ENCODE measurements around the gene ANKRD17.
A peak's percentile ranks its signal among the peaks of the same experiment; 100 is the strongest.
"Not testable (repeated sequence)": the region's sequence is repeated elsewhere in the genome, so short reads cannot be mapped to it uniquely, and the experiment has no call there.

The ANKRD17 gene

GRCh38 chr4:73244945-73245601 is 13.5 kb downstream of the ANKRD17 start:
- no peak for FAIRE-seq

- no peak for FAIRE-seq
Measured at GRCh38 chr4:73237044-73237443, 21.6 kb downstream of the ANKRD17 start.

GRCh38 chr4:73236151-73236550 is 22.4 kb downstream of the ANKRD17 start:
- no peak for FAIRE-seq

GRCh38 chr4:73234712-73235111 is 23.9 kb downstream of the ANKRD17 start:
- no peak for FAIRE-seq

- no peak for FAIRE-seq
Measured at GRCh38 chr4:73231518-73232487, 26.8 kb downstream of the ANKRD17 start.

- FAIRE-seq = no peak
Measured at GRCh38 chr4:73230865-73231517, 27.6 kb downstream of the ANKRD17 start.

- FAIRE-seq = not testable (repeated sequence)
Measured at GRCh38 chr4:73228800-73229199, 29.8 kb downstream of the ANKRD17 start.

GRCh38 chr4:73224886-73225285 is 33.7 kb downstream of the ANKRD17 start:
- no peak for FAIRE-seq

GRCh38 chr4:73223258-73223650 is 35.3 kb downstream of the ANKRD17 start:
- no peak for FAIRE-seq

GRCh38 chr4:73222466-73223257 is 35.9 kb downstream of the ANKRD17 start:
- FAIRE-seq = peak; percentile 96

GRCh38 chr4:73221734-73222133 is 36.9 kb downstream of the ANKRD17 start:
- FAIRE-seq = no peak

- FAIRE-seq = peak; percentile 33
Measured at GRCh38 chr4:73220815-73221214, 37.8 kb downstream of the ANKRD17 start.

- FAIRE-seq = no peak
Measured at GRCh38 chr4:73213916-73214653, 44.5 kb downstream of the ANKRD17 start.

- FAIRE-seq = no peak
Measured at GRCh38 chr4:73212982-73213730, 45.4 kb downstream of the ANKRD17 start.

- FAIRE-seq = no peak
Measured at GRCh38 chr4:73211968-73212367, 46.6 kb downstream of the ANKRD17 start.

GRCh38 chr4:73208376-73208775 is 50.2 kb downstream of the ANKRD17 start:
- FAIRE-seq = no peak

- no peak for FAIRE-seq
Measured at GRCh38 chr4:73206236-73206635, 52.4 kb downstream of the ANKRD17 start.

- no peak for FAIRE-seq
Measured at GRCh38 chr4:73205482-73205881, 53.1 kb downstream of the ANKRD17 start.

- not testable (repeated sequence) for FAIRE-seq
Measured at GRCh38 chr4:73203976-73204375, 54.6 kb downstream of the ANKRD17 start.

- FAIRE-seq = no peak
Measured at GRCh38 chr4:73197220-73197619, 61.4 kb downstream of the ANKRD17 start.

GRCh38 chr4:73194064-73194463 is 64.5 kb downstream of the ANKRD17 start:
- FAIRE-seq = no peak

Data from endometrium (tissue), 2 donors.